Measurements from ENCODE around the gene TNNT2. TPM values are rescaled to one million over a fixed set of nuclear protein-coding genes. Genes with fewer than 3 reads are reported as not detected.

The TNNT2 gene
- total and polyA plus RNA-seq, 5 donors, result 5,203 to 16,707 (median 7,247) TPM

DNA sequence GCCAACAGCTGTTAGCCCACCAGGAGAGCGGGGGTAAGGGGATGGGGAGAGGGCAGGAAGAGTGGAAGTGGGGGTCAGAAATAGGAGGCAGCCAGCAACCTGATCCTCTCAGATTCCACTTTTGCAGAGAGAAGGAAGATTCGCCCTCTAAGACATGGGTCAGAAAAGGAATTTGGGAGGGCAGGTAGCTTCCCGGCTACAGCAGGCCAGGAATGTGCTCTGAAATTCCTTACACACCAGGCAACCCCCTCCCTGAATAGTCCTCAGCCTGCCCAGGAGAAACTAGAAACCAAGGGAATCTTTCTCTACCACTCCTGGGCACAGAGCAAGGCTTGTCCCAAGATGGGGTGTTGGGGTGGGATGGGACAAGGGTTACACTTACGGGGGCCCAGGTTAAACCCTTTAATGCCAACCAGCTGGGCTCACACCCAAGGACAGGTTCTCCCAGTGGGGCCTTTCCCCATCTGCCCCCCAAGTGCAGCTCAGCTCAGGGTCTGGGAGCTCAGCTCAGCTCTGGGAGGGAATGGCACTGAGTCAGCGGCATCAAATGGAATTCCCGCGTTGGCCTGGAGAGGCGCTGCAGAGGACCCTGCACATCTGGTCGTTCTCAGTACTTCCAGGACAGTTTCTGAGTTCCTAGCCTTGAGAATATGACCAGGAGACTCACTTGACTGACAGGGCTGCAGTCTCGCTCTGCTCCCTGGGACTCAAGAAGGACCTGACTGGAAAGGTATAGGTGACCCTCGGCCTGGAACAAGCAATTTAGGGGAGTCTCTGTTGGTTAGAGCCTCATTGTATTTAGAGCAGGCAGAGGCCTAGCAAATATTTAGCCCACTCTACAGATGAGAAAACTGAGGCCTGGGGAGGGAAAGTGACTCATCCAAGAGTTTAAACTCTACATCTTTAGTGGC, 761 bp downstream of the TNNT2 start:
- intact Hi-C loops (cut with DNase I), result no loop called here
- Histone ChIP-seq H3K4me3 (ENCODE audit: low read length) (peak overlapping the region; percentile 49), H3K27ac (ENCODE audit: low read length) (peak overlapping the region; percentile 95), H3K27me3 (ENCODE audit: control insufficient read depth, insufficient read depth) (no peaks in the 10 kb centered on the region), H3K9me3 (ENCODE audit: control insufficient read depth, low read length) (no peaks in the 10 kb centered on the region), H3K4me1 (ENCODE audit: control insufficient read depth, insufficient read depth, low read length) (no peaks in the 10 kb centered on the region)
- DNase-seq, result peak in 1 of 3 donors; percentile 77
- WGBS, result 39% methylated on average over 11 of the region's 11 CpGs
- peak in 1 of 2 donors; percentile 5 for ATAC-seq

GRCh38 chr1:201376107-201376463, 1.4 kb downstream of the TNNT2 start:
- Histone ChIP-seq H3K4me3 (ENCODE audit: low read length) (peak overlapping the region; percentile 49), H3K27me3 (ENCODE audit: control insufficient read depth, insufficient read depth) (no peaks in the 10 kb centered on the region), H3K4me1 (ENCODE audit: control insufficient read depth, insufficient read depth, low read length) (no peaks in the 10 kb centered on the region), H3K9me3 (ENCODE audit: control insufficient read depth, low read length) (no peaks in the 10 kb centered on the region), H3K27ac (ENCODE audit: low read length) (peak overlapping the region; percentile 95)
- 34% methylated on average over 4 of the region's 4 CpGs for WGBS
- ATAC-seq (no peak), DNase-seq (no peak)
- intact Hi-C loops (cut with DNase I), result no loop called here

DNA sequence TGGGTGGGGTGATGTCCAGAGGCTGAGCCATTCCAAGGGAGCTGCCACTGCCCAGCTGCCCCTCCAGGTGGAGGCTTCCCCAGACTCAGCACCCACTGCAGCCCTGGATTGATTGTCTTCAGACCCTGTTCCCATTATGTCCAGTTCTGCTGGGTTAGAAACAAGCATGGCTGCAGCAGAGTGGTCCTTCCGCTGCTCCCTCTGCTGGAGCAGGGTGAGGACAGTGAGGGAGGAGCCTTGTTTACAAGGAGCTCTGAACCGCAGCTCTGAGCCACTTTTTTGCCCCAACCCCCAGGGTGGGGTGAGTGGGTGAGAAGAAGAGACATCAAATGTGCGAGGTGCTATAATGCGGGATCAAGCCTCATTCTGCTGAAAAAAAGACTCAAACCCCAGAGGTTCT, 2.3 kb downstream of the TNNT2 start:
- no peaks in the 10 kb centered on the region for H3K4me1 ChIP-seq (ENCODE audit: control insufficient read depth, insufficient read depth, low read length)
- no peaks in the 10 kb centered on the region for H3K27me3 ChIP-seq (ENCODE audit: control insufficient read depth, insufficient read depth)
- DNase-seq (no peak), ATAC-seq (no peak)
- intact Hi-C loops (cut with DNase I), result no loop called here
- H3K4me3 ChIP-seq (ENCODE audit: low read length), result peak overlapping the region; percentile 49
- peak overlapping the region; percentile 95 for H3K27ac ChIP-seq (ENCODE audit: low read length)
- no peaks in the 10 kb centered on the region for H3K9me3 ChIP-seq (ENCODE audit: control insufficient read depth, low read length)
- 49% methylated on average over 4 of the region's 4 CpGs for WGBS

DNA sequence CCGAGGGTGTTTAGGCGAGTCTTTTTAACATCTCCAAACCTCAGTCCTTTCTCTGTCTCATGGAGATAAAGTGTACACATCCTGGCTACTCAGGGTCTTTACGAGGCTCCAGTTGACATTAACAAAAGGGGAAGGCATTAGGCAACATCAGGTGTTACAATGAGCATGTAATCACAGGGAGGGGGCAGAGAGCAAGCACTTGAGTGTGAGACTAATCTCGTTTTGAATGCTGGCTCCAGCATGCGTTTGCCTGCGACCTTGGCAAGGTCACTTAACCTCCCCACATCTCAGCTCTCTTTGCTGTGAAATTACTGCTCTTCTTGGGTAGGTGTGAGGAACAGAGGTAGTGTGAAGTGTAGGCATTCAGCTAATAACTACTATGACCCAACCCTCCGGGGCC, 3.1 kb downstream of the TNNT2 start:
- no peaks in the 10 kb centered on the region for H3K4me1 ChIP-seq (ENCODE audit: control insufficient read depth, insufficient read depth, low read length)
- 33% methylated on average over 7 of the region's 7 CpGs for WGBS
- H3K27ac ChIP-seq (ENCODE audit: low read length), result peak overlapping the region; percentile 95
- intact Hi-C loops (cut with DNase I), result no loop called here
- H3K27me3 ChIP-seq (ENCODE audit: control insufficient read depth, insufficient read depth), result no peaks in the 10 kb centered on the region
- H3K9me3 ChIP-seq (ENCODE audit: control insufficient read depth, low read length), result no peaks in the 10 kb centered on the region
- ATAC-seq (peak; percentile 1 to 15), DNase-seq (peak in 1 of 3 donors; percentile 59)
- H3K4me3 ChIP-seq (ENCODE audit: low read length), result peak overlapping the region; percentile 49

DNA sequence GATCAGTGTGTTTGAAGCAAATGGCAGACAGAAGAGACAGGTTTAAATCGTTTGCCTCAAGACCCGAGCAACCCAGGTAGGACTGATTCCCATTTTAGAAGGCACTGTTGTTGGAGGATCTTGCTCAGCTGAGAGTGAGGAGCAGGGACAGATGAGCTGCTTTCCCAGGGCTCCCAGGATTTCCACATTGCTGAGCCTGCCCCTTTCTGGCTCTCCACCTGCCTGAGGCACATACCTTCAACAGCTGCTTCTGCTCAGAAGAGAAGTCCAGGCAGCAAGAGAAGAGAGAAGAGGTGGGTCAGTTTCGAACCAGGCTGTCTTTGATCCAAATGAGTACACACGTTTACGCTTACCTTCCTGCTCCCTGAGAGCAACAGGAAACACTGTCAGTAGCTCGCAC, 5.7 kb downstream of the TNNT2 start:
- H3K27me3 ChIP-seq (ENCODE audit: control insufficient read depth, insufficient read depth), result no peaks in the 10 kb centered on the region
- ATAC-seq (no peak), DNase-seq (no peak)
- no peak overlapping the region for H3K4me3 ChIP-seq (ENCODE audit: low read length)
- 55% methylated on average over 6 of the region's 6 CpGs for WGBS
- intact Hi-C loops (cut with DNase I), result no loop called here
- H3K4me1 ChIP-seq (ENCODE audit: control insufficient read depth, insufficient read depth, low read length), result peaks cover 2% of the 10 kb centered on the region
- H3K9me3 ChIP-seq (ENCODE audit: control insufficient read depth, low read length), result no peaks in the 10 kb centered on the region
- H3K27ac ChIP-seq (ENCODE audit: low read length), result peak overlapping the region; percentile 78

- ATAC-seq, result no peak
- Histone ChIP-seq H3K27ac (ENCODE audit: low read length) (peak overlapping the region; percentile 36), H3K4me1 (ENCODE audit: control insufficient read depth, insufficient read depth, low read length) (peaks cover 2% of the 10 kb centered on the region), H3K4me3 (ENCODE audit: low read length) (no peak overlapping the region), H3K9me3 (ENCODE audit: control insufficient read depth, low read length) (no peaks in the 10 kb centered on the region), H3K27me3 (ENCODE audit: control insufficient read depth, insufficient read depth) (no peaks in the 10 kb centered on the region)
- DNase-seq, result no peak
- 45% methylated on average over 9 of the region's 9 CpGs for WGBS
- intact Hi-C loops (cut with DNase I), result no loop called here
These were observed 6.2 kb downstream of the TNNT2 start for GRCh38 chr1:201371276-201371675.

GRCh38 chr1:201370500-201370899, 7.0 kb downstream of the TNNT2 start:
- no peak overlapping the region for H3K4me3 ChIP-seq (ENCODE audit: low read length)
- intact Hi-C loops (cut with DNase I), result no loop called here

DNA sequence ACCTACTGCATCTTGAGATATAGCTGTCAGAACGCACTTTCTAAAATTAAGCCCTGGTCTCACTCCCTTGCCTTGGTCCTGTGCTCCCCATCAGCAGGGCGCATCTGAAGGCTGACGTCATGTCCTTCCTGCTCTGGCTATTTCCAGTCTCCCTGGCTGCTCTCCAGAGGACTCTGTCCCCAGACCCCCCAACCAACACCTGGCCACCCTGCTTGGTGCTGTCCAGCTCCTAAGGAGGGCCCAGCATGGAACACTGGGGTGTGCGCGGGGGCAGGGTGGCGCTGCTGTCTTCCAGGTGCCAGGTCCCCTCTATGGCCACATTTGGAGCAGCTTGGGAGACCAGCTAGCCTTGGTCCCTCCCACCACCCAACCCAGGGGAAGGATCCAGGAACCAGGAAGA, 8.3 kb downstream of the TNNT2 start:
- H3K9me3 ChIP-seq (ENCODE audit: control insufficient read depth, low read length), result no peaks in the 10 kb centered on the region
- no peak overlapping the region for H3K4me3 ChIP-seq (ENCODE audit: low read length)
- peak overlapping the region; percentile 33 for H3K27ac ChIP-seq (ENCODE audit: low read length)
- WGBS, result 47% methylated on average over 6 of the region's 6 CpGs
- intact Hi-C loops (cut with DNase I), result loop anchor here in 1 of 4 donors (10.0 kb wide), 1 partner anchor 114 kb away; no protein-coding TSS in a partner anchor
- peaks cover 2% of the 10 kb centered on the region for H3K4me1 ChIP-seq (ENCODE audit: control insufficient read depth, insufficient read depth, low read length)
- ATAC-seq, result peak; percentile 5 to 26
- peak in 1 of 3 donors; percentile 62 for DNase-seq
- H3K27me3 ChIP-seq (ENCODE audit: control insufficient read depth, insufficient read depth), result no peaks in the 10 kb centered on the region

More at GRCh38 chr1:201370500-201370899, 7.0 kb downstream of the TNNT2 start:
- 29% methylated on average over 3 of the region's 3 CpGs for WGBS
- H3K27me3 ChIP-seq (ENCODE audit: control insufficient read depth, insufficient read depth), result no peaks in the 10 kb centered on the region
- no peak for ATAC-seq
- peak in 1 of 3 donors; percentile 1 for DNase-seq
- peak overlapping the region; percentile 33 for H3K27ac ChIP-seq (ENCODE audit: low read length)
- H3K4me1 ChIP-seq (ENCODE audit: control insufficient read depth, insufficient read depth, low read length), result peaks cover 2% of the 10 kb centered on the region
- no peaks in the 10 kb centered on the region for H3K9me3 ChIP-seq (ENCODE audit: control insufficient read depth, low read length)

GRCh38 chr1:201366696-201367095, 10.8 kb downstream of the TNNT2 start:
- H3K27me3 ChIP-seq (ENCODE audit: control insufficient read depth, insufficient read depth), result no peaks in the 10 kb centered on the region
- peaks cover 2% of the 10 kb centered on the region for H3K4me1 ChIP-seq (ENCODE audit: control insufficient read depth, insufficient read depth, low read length)
- intact Hi-C loops (cut with DNase I), result loop anchor here in 1 of 4 donors (10.0 kb wide), 1 partner anchor 112 kb away; no protein-coding TSS in a partner anchor
- DNase-seq (peak in 2 of 3 donors; percentile 21 to 38), ATAC-seq (peak; percentile 2)
- 70% methylated on average over 7 of the region's 7 CpGs for WGBS
- H3K4me3 ChIP-seq (ENCODE audit: low read length), result no peak overlapping the region
- H3K9me3 ChIP-seq (ENCODE audit: control insufficient read depth, low read length), result no peaks in the 10 kb centered on the region
- no peak overlapping the region for H3K27ac ChIP-seq (ENCODE audit: low read length)

DNA sequence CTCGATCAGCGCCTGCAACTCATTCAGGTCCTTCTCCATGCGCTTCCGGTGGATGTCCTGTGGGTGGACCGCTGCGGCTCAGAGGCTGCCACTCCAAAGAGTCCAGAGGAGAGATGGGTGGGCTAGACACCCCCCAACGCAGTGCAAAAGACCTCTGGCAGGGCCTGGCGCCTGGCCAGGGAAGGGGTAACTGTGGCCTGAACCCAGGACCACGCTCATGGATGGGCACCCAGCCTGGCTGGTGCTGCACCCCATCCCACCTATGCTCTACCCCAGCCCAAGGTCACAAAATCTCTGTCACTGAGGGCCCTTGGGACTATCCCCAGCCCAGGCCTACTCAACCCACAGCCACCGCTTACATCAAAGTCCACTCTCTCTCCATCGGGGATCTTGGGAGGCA, 12.2 kb downstream of the TNNT2 start:
- Histone ChIP-seq H3K27me3 (ENCODE audit: control insufficient read depth, insufficient read depth) (no peaks in the 10 kb centered on the region), H3K4me1 (ENCODE audit: control insufficient read depth, insufficient read depth, low read length) (peaks cover 2% of the 10 kb centered on the region), H3K4me3 (ENCODE audit: low read length) (no peak overlapping the region), H3K27ac (ENCODE audit: low read length) (peak overlapping the region; percentile 1), H3K9me3 (ENCODE audit: control insufficient read depth, low read length) (no peaks in the 10 kb centered on the region)
- WGBS, result 75% methylated on average over 11 of the region's 11 CpGs
- ATAC-seq (peak in 1 of 2 donors; percentile 0), DNase-seq (peak in 2 of 3 donors; percentile 55 to 61)
- intact Hi-C loops (cut with DNase I), result loop anchor here in 1 of 4 donors (10.0 kb wide), 1 partner anchor 110 kb away; no protein-coding TSS in a partner anchor

DNA sequence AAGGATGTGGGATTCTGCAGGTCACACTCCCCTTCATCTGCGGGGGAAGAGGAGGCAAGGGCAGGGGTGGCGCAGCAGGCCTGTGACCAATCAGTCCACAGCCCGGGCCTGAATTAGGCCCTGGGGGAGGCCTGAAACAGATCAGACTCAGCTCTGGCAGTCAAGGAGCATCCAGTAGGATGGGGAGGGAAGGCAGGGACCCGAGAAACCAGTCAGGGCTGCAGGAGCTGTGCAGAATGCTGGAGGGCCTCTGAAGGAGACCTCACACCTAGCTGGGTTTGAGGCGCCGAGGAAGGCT, 12.7 kb downstream of the TNNT2 start:
- DNase-seq (peak in 2 of 3 donors; percentile 14 to 41), ATAC-seq (no peak)
- intact Hi-C loops (cut with DNase I), result loop anchor here in 3 of 4 donors (5.0 to 10.0 kb wide), 2 partner anchors 110 to 112 kb away; no protein-coding TSS in a partner anchor
- WGBS, result 73% methylated on average over 6 of the region's 6 CpGs
- Histone ChIP-seq H3K4me3 (ENCODE audit: low read length) (no peak overlapping the region), H3K27ac (ENCODE audit: low read length) (no peak overlapping the region), H3K27me3 (ENCODE audit: control insufficient read depth, insufficient read depth) (no peaks in the 10 kb centered on the region), H3K9me3 (ENCODE audit: control insufficient read depth, low read length) (no peaks in the 10 kb centered on the region), H3K4me1 (ENCODE audit: control insufficient read depth, insufficient read depth, low read length) (peaks cover 2% of the 10 kb centered on the region)

Measured in right cardiac atrium (tissue), 5 donors.